HG02970 (cell line): Measurements from ENCODE around the gene SLC12A6.
A peak's percentile ranks its signal among the peaks of the same experiment; 100 is the strongest.
"Not testable (repeated sequence)": the region's sequence is repeated elsewhere in the genome, so short reads cannot be mapped to it uniquely, and the experiment has no call there.

Experiments used
- ATAC-seq: cut with Tn5 transposase; IDR thresholded peaks from one replicate; pipeline ENCODE4 v1.9.1; 2021; ENCODE audit warnings: mild to moderate bottlenecking, moderate library complexity, moderate number of reproducible peaks; ENCODE audit not compliant: unreplicated experiment, low FRiP score

Gene SLC12A6

GRCh38 chr15:34337557-34338306, at the start of gene SLC12A6:
SLC12A6 (minus strand) TSS chr15:34337781; CDS start chr15:34336680, 1,101 bp downstream.
- ATAC-seq = peak; percentile 66

GRCh38 chr15:34381829-34382521, 44.4 kb upstream of the SLC12A6 start:
- not testable (repeated sequence) for ATAC-seq

- not testable (repeated sequence) for ATAC-seq
These were observed 42.9 kb upstream of the SLC12A6 start for GRCh38 chr15:34380491-34380890.

GRCh38 chr15:34376856-34377255, 39.3 kb upstream of the SLC12A6 start:
- ATAC-seq = no peak

GRCh38 chr15:34375541-34375940, 38.0 kb upstream of the SLC12A6 start:
- not testable (repeated sequence) for ATAC-seq

- ATAC-seq = no peak
These were observed 37.2 kb upstream of the SLC12A6 start for GRCh38 chr15:34374816-34375215.

GRCh38 chr15:34373951-34374350, 36.4 kb upstream of the SLC12A6 start:
- no peak for ATAC-seq

- ATAC-seq = no peak
These were observed 33.1 kb upstream of the SLC12A6 start for GRCh38 chr15:34370643-34371042.

GRCh38 chr15:34370129-34370528, 32.5 kb upstream of the SLC12A6 start:
- ATAC-seq = no peak

- peak; percentile 85 for ATAC-seq
These were observed 29.8 kb upstream of the SLC12A6 start, which contains the start of gene LPCAT4 for GRCh38 chr15:34367101-34368081. LPCAT4 (minus strand) TSS chr15:34367196; CDS start chr15:34367100, 96 bp downstream.

GRCh38 chr15:34366271-34367065, 28.9 kb upstream of the SLC12A6 start:
- ATAC-seq = no peak

- no peak for ATAC-seq
These were observed 28.3 kb upstream of the SLC12A6 start for GRCh38 chr15:34365836-34366235.

GRCh38 chr15:34365091-34365825, 27.7 kb upstream of the SLC12A6 start:
- no peak for ATAC-seq

GRCh38 chr15:34364041-34364440, 26.5 kb upstream of the SLC12A6 start:
- ATAC-seq = no peak

- no peak for ATAC-seq
These were observed 24.6 kb upstream of the SLC12A6 start for GRCh38 chr15:34362047-34362773.

GRCh38 chr15:34361278-34361677, 23.7 kb upstream of the SLC12A6 start:
- ATAC-seq = no peak

GRCh38 chr15:34360298-34360697, 22.7 kb upstream of the SLC12A6 start:
- ATAC-seq = no peak

- no peak for ATAC-seq
These were observed 21.8 kb upstream of the SLC12A6 start for GRCh38 chr15:34359416-34359815.
